ENCODE data around the gene COL23A1.

The COL23A1 gene

DNA sequence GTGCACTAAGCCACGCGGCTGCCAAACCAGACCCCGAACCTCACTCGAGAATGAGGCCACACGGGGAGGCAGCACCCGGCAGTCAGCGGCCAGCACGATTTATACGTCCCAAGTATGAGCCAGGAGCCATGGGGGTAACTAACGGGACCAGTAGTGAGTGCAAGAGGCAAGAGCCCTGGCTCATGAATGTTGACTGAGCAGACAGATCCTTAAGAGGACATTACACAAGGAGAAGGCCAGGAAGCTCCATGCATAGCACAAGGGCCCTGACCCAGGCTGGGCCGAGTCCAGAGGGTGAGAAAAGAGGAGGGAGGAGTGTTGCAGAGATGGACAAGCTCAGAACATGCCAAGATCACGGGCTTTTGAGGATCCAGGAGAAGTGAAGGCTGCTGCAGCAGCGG is 299.0 kb downstream of the COL23A1 start:
- DNase-seq, result no peak

DNA sequence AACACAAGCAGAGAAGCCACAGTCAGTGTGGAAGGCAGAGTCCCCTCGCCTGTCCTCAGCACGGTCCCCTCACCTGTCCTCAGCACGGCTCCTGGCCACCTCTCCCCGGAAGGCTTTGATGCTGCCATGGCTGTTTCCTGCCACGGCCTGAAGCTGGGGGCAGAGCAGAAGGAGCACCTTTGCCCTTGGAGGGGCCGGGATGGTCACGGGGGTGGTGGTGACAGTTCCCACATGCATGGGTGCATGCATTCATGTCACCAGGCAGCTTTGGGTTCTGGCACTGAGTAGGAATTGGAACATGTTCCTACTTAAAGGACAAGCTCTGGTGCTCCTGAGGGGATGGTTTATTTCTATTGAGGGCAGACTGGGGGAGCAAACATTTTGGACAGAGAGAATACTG is 299.8 kb downstream of the COL23A1 start:
- DNase-seq, result no peak

DNA sequence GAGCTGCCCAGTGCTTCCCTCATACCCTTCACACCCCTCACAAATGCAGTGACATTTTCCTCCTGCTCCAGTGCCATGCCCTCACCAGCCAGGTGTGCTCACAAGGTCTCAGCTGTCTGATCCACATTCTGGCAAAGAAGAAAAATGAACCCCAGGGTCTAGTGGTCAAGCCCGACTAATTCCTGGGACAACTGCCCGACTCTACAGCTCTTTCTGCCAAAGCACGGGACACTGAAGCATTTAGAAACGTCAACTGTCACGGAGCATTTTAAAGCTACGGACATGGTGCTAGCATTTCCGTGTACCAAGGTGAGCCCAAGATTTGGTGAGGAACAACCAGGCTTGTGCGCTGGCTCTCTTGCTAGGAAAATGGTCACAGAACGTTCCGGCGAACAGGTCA is 300.8 kb downstream of the COL23A1 start:
- no peak for DNase-seq

DNA sequence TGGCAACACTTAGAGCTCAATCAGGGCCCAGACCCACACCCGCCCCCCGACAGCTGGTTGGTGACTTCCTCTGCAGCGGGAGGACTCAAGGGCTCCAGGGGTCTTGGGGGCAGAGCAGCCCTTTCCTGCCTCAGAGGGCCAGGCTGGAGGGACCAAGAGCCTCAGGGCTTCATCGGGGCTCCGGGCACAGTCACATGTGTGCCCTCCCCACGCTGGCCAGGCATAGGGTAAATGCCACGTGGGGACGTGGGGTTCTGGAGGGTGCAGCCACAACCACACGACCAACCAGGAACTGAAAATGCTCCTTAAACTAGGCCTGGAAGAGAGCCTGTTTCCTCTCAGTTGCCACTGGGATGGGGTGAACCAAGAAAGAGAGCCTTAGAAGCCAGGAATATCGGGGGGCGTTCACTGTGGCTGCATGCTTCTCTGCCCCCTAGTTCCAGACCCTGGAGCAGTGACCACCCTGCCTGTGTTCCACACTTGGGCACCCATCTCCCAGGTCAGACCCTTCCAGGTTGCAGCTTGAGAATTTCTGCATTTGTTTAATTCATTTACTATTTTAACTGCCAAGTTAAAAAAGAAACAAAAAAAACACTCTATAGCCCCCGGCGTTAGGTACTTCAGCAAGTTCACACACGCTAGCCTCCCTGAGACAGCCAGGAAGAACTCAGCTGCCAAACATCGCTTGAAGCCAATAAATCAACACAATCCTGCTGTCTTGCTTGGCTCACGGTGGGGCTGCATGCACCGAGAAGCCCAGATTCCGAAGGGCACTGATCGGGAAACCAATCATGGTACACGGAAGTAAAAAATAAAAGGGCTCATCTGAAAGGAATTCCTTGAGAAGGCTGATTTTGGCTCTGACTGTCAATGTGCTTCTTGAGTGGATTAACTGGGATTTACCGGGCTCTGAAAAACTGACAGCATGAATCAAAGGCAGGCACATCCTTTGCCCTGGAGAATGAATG is 301.5 kb downstream of the COL23A1 start:
- no peak for DNase-seq

DNA sequence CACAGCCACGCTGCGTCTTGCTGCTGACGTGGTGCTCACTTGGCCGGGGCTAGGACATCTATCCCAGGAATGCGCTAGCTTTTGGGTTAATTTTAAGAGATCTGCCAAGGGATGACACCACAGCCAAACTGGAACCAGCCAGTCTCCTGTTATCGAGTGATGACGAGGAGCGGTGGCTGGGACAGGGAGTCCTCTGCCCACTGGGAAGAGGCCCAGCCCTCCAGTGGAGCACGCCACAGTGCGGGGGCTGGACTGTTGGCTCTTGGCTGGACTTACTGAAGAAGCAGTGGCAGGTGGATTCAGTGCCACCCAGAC is 302.4 kb downstream of the COL23A1 start:
- DNase-seq, result no peak

DNA sequence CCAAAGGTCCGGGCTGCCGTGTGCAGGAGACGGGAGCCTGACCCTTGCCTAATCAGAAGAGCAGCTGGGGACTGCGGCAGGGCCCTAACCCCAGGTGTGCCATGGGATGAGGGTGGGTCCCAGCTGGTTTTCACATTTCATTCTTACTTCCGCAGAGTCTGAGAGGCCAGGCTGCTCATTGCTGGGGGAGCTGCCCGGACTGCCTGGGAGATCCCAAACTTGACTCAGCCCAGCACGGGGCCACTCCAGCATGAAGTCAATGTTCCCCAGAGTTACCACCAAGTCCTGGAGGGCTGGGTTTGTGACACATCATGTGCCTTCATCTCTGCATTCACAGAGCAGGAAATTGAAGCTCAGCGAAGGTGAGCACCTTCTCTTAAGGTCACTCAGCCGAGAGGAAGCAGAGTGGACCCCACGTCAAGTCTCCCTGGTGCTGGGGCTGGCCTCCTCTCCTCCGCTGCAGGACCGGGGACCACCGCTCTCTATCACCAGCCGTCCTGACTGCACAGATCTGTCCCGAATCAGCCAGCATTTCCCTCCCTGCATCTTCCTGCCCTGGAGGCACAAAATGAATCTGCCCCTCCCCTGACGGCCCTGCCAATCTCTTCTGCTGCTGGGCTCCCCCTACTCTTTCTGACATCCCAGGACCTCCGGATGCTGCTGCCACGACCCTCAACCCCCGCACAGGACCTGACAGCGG is 303.0 kb downstream of the COL23A1 start:
- no peak for DNase-seq

DNA sequence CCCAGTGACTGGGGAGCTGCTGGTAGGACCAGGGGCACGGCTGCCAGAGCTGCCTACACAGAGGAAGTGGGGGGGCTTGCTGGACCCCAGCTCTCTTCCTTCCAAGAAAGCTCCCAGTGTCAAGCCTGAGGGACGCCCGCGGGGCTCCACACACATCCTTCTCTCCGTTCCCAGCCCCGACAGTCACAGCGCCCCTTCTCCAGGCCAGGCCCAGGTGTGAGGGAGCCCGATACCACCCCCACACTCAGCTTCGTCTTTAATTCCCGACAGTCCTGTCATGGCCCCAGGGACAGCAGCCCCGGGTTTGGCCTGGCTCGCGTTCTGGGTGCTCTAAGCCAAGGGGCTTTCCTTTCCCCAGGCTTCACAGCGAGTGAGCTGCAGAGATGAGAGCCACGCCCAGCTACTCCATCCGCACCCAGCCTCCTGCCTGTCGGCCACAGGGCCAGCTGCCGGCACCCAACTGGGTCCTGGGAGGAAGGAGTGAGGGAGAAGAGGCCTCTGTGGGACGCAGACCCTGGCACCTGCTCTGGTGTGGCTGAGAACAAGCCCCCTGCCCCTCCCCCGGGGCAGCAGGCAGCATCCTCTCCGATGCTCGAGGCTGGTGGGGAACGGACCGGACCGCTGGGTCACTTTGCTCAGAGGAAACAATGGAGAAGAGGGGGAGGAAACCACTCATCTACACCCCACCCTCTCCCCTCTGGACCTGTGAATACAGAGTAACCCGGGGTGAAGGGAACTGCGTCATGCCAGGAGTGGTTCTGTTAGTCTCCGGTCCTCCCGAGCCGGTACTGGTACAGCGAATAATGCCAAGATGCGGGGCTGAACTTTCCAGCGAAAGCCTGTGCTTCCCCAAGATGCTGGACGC is 303.7 kb downstream of the COL23A1 start:
- no peak for DNase-seq

DNA sequence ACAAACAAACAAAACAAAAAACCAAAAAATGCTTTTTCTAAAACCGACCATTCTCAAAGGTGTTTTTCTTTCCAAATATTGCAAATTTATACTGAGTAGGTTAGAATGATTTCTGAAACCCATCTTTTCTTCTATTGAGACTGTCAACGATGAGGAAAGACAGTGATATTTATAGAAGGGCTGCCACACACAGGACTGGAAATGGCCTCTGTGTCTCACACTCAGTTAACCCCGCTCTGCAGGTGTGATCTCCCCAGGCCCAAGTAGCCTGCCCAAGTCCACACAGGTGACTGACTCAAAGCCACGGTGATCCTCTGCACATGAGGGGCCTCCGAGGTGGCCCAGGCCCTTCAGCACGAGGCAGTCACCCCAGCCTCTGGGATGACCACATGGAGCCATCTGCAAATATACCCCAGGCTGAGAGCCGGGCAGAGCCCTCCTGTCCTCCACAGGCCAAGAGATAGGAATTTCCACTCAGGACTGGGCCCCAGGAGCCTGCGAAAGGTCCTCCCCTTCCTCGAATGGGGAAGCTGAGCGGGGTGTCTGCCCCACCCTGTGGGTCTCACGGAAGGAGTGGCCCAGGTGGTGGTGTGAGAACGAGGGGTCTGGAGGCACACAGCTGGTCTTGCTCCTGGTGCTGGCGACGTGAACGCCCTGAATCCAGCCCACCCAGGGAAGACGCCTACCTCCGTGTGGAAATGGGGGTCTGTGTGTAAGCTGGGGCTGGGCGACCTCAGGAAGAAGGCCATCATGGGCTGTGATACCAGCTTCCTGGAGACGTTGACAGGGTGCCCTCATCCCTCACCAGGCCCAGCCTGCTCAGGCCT is 304.6 kb downstream of the COL23A1 start:
- no peak for DNase-seq

DNA sequence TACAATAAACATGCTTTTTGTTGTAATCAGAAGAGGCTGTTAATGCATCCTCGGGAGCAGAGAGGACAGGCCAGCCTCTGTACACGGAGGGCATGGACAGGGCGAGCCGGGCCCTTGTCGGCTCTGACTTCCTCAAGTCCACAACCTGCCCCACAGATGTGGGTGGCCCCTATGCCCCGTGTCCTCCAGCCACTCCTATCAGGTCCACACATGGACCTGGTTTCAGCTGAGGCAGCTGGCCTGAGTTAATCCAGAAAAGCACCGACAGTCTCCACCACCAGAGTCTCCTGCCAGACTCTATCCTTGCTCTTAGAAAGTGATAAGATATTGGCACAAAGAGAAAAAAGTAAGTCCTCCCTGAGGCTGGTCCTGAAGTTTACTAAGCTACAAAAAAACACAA is 305.2 kb downstream of the COL23A1 start:
- DNase-seq, result no peak

DNA sequence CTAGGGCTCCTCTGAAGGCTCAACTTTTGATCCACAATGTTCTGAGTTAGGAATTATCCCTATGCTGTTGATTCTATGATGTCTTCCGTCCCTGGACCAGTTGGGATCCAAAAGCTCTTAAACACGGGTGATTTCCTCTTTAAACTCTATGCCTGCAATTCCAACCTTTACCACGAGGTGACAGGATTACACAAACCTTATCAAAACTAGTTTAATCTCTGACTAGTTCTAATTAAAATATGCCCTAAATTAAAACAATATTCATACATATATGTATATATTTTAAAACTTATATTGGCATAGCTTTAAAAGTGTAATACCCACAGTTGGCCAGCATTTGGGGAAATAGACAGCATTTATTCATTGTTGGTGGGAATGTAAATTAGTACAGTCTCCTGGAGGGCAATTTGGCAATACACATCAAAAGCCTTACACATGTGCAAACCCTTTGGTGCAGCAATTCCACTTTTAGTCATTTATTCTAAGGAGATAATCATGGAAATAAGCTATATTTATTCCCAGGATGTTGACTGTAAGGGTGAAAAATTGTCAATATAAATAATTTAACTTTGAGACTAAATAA is 306.0 kb downstream of the COL23A1 start:
- no peak for DNase-seq

DNA sequence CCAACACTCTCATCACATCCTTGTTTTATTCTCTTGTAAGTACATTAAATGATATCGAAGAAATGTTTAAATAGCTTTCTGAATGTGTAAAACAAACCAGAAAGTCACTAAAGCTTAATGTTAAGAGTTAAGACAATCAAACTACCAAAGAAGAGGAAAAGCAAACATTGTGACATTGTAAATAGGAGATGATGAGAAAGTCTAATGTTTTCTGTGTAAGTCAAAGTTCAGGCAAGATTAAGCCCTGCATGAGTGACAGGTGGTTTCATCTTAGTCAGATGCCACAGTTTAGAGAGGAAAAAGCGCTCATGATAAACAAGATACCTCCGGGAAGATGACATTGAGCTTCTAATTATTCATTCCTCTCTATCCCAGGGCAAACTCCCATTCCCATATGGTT is 306.7 kb downstream of the COL23A1 start:
- no peak for DNase-seq

DNA sequence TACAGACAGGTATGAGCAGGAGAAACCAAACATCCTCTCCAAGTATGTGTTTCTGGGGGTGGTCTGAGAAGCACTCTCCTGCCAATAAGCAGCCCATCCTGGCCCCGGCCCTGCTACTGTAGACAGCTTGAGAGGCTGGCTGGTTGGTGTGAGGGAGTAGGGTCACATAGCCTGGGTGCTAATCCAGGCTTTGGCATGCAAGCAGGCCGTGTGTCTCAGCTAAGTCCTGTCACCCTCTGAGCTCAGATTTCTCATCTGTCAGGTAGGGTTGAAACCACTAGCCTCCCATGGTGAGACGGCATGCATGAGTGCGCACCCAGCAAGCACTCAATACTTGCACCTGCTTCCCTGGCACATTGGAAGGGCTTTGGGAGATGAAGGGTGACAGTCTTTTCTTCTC is 307.8 kb downstream of the COL23A1 start:
- DNase-seq, result no peak

DNA sequence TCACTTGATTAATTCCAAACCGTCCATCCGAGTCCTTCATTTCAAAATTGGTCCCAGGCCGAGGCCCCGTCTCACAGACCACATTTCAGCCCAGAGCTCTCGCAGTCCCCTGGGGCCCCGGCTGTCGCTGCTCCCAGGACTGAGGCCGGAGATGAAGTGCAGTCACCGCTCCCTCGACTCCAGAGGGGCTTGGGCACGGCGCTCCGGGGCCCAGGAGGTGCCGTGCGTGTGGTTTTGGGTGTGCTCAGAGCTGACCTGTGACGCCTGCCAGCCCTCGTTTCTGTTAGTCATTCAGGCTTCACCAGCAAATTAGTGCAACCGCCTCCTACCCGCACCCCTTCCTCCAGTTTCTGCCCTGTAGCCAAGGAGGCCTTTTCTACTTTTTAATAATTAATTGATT is 308.9 kb downstream of the COL23A1 start:
- no peak for DNase-seq

DNA sequence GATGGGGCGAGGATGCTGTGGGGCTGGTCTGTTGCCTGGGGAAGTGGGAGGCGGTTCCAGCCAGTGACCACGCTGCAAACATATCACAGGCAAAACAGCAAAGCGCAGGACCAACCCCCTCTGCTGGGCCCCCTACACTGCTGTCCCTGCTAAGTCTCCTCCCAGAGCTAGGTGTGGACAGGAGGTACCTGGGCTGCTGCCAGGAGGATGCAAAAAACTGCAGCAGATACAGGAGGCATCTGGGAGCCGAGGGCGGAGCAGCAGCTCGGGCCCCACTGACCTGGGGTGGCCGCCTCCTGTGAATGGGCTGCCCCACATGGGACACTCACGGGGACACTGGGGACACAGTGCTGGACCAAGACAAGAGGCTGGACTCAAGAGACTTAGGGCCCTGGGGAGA is 309.6 kb downstream of the COL23A1 start:
- DNase-seq, result no peak

DNA sequence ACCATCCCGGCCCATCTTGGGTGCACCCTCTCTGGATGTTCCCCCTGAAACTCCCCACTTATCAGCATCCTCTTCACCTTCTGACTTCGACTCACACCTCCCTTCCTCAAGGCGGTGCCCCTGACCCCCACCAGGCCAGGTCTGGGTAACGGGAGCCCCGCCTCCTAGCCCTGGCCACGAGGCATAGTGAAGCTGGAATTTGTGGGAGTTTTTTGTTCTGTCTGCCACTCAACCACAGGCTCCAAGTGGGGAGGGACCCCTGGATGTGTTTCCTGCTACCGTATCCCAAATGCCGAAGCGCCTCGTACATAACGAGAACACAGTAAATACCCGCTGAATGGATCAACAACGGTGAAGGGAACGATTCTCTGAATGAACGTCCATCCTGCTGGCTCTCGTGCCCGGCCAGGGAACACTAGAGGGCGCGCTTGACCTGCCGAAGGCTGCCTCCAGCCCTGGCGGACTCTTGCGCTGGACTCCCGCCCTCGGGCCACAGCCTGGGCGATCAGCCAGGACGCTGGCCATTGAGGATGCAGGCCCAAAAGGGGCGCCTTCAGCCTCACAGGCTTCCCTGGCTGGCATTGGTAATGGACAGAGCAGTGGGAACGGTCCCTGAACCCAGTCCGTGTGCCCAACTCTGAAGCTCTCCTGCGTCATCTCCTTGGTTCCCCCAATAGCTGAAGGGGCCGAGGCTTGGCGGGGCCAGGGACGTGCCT is 310.3 kb downstream of the COL23A1 start:
- peak; percentile 40 for DNase-seq

DNA sequence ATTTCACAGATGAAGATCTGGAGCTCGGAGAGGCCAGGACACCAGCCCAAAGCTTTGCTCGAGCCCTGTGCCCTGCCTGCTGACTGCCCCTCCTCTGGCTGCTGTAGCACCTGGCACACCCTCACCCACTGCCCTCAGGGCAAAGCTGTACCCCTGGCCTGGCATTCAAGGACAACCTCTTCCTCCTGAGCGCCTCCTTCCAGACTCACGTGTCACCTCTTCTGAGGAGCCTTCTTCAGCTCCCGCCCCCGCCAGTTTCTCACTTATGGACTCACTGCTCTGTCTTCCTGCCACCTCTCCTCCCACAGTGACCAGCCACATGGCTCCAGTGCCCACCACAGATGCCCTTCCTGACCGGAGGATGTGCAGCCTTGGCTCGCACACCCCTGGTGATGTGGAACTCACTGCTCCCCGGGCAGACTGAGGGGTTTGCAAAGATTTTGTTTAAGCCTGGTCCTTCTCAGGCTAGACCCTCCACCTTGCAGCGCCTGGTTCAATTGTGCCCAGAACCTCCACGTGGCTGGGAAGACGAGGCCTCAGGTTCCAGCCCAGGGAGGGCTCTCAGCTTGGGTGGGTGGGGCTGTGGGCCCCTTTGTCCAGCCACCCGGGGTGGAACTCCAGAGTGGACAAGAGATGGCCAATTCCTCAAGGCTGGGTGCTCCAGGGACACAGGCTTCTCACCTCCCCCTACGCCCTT is 311.0 kb downstream of the COL23A1 start:
- no peak for DNase-seq

DNA sequence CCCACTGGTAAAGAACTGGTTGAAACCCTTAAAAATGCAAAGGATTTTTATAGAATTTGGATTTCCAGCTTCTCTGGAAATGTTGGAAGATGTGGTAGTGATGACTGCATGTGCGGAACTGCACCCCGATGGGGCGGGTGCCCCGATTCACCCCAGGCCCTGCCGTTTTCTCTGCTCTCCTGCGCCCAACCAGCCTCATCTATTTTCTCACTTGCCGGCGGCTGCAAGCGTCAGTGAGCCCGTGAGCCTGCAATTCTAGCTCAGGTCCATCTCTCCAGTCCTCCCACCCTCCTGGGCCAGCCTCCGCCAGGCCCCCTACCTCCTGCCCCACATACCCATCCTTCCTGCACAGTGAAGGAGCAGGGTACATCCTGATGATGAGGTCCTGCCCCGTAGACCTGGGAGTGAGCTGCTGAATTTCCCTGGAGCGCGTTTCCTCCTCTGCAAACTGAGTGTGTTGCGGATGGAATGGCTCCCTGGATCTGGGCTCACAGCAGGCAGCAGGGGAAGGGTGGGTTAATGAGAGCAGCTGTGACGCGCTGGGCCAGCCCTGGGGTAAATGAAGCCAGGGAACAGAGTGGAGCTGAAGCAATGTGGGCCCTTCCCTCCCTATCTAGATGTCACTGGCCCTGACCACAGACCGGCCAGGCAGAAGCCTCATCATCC is 311.7 kb downstream of the COL23A1 start:
- no peak for DNase-seq

DNA sequence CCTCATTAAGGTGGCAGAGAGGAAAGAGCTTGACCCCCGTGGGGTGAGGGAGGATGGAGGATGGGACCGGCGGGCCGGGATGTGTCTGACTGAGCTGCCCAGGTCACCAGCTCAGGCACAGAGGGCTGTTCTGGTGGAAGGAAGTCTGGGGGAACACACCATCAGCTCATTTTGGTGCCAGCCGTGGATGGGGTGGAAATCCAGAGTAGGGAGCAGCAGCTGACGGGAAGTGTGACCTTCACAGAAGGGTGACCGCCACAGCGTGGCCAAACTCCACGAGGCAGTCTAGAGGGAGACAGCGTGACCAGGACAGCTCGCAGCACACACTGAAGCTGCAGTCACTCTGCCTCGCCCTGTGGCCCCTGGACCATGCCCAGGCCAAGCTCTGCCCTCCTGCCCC is 312.3 kb downstream of the COL23A1 start:
- no peak for DNase-seq

DNA sequence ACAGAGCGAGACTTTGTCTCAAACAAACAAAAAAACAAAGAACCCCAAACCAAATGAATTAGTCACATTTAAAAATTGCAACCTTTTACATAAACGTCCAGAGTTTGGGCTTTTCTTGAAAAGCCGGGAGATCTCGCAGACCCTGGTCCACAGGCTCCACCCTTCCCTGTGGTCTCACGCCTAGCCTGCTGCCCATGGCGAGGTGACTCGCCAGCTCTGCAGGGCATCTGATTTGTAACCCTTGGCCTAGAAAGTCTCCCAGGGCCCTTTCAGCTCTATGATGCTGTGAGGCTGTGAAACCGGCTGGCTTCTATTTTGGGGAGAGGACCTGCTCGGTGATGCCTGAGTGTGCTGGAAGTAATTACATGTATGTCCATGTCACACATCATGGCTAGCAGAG is 312.8 kb downstream of the COL23A1 start:
- no peak for DNase-seq
